HG02759 (cell line): ENCODE data around the gene DPP10.
"Not testable (repeated sequence)": the region's sequence is repeated elsewhere in the genome, so short reads cannot be mapped to it uniquely, and the experiment has no call there.

Experiments used
- ATAC-seq: cut with Tn5 transposase; IDR thresholded peaks from one replicate; pipeline ENCODE4 v1.9.1; 2021; ENCODE audit warnings: mild to moderate bottlenecking, moderate library complexity; ENCODE audit not compliant: unreplicated experiment

The DPP10 gene

DNA sequence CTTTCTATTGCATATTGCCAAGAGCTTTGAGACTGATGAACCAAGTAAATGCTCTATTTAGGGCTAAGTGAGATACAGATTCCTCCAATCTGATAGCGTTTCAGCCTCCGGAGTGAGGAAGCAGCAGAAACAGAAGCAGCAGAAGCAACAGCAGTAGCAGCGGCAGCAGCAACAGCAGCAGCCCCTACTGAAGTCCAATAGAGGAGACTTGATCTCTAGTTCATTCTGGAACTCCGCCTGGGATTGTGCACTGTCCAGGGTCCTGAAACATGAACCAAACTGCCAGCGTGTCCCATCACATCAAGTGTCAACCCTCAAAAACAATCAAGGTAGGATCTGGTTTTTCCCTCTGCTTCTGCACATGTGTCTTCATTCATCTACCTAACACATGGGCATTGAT is at the start of gene DPP10:
DPP10 (plus strand) TSS at position 132 of the 400 bp plus-strand sequence.
- ATAC-seq: no peak

DNA sequence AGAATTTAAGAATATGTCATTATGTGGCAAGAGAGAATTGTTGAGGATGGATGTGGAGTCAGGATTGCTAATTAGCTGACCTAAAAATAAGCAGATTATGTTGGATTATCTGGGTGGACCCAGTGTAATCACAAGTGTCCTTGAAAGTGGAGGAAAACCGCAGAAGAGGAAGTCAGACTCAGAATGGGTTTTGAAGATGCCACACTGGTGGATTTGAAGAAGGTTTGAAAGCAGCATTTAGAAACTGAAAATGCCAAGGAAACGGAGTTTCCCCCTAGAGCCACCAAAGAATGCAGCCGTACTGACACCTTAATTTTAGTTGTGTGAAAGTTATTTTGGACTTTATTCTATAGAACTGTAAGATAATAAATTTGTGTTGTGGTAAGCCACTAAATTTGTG is 41.6 kb upstream of the DPP10 start:
- no peak for ATAC-seq

DNA sequence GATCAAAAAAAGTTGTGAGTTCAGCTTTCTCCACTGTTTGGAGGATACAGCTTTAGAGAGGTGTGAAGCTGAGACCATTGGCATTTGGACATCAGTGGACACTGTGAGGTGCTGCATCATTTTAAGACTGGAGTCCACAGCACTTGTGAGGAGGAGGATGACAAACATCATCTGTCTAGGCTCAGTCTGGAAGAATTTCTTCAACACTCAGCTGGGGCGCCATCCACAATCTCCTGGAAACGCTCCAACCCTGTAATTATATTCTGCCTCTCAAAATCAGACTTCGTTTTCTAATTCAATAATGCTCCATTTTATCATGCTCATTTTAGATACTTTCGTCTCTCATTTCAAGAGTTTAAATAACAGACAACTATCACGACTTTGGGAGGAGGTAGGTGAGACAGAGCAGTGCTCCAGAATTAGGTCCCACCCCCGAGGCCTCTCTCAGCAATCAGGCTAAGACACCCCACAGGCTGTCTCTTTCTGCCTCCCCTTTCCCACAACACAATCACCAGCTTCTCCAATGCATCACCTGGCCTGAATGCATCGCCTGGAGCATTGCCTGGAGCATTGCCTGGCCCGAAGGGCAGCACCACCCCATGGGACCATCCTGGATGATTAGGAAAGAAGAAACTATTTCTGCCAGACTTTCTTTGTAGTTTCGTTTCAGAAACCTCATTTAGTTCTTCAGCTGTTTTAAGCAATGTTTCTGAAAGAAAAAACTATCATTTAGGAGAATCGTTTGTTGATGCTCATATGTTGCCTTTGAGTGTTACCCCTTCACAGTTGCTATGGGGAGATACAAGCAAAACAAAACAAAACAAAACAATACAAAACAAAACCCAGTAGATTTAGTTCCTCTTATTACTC is 37.0 kb upstream of the DPP10 start:
- ATAC-seq: no peak

DNA sequence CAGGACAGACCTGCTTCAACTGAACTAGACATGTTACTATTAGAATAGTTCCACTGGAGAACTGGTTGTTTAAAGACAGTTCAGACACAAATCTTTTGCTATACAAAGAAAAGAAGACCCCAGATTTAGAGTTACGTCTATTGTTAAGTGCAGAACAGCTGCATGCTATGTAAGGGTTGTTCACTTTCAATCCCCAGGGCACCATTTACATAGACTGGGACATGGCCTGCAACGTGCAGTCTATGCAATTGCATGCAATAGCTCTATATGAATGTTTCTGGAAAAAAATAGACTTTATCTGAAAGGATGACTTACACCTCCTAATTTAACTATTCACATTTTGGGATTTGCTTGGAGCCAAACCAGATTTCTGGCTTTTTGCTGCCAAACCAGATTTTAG is 36.1 kb upstream of the DPP10 start:
- ATAC-seq: no peak

DNA sequence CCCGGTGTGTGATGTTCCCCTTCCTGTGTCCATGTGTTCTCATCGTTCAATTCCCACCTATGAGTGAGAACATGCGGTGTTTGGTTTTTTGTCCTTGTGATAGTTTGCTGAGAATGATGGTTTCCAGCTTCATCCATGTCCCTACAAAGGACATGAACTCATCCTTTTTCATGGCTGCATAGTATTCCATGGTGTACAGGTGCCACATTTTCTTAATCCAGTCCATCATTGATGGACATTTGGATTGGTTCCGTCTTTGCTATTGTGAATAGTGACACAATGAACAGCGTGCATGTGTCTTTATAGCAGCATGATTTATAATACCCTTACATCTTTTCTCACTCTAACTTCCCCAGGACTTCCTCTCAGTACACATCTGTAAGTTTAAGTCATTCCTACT is 35.1 kb upstream of the DPP10 start:
- ATAC-seq: not testable (repeated sequence)

DNA sequence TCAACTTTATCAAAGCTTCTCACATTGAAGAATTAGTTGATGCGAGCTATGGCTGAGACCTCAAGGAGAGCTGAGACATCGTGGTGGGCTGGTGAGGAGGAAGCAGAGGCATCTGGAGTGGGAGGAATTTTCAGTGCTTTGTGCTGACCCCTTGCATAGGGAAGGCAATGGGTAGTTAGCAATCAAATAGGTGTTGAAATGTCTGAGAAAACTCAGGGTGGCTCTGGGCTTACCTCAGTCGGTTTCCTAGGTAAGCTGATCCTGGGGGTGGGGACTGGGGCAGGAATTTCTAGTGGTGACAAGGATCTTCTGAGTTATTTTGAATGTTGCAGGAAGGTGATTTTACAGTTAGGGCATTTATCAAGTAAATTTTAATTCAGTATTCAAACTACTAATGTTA is 20.7 kb upstream of the DPP10 start:
- ATAC-seq: no peak

DNA sequence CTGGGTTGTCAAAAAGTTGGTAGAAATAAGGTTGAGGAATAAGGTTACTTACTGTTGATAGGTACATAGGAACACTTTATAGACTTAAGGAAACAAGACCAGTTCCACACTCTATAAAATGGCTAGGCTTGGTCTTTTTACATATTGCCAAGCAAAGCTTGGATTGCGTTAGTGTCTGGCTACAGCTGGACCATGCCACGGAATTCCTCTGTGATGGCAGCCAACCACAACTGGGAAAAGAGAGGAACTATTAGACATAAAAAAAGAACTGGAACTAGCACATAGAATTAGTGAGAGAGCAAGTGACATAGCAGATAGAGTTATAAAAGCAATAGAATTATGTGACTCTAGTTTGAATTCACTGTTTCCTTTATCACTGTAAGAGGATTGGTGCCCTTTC is 17.7 kb upstream of the DPP10 start:
- no peak for ATAC-seq

DNA sequence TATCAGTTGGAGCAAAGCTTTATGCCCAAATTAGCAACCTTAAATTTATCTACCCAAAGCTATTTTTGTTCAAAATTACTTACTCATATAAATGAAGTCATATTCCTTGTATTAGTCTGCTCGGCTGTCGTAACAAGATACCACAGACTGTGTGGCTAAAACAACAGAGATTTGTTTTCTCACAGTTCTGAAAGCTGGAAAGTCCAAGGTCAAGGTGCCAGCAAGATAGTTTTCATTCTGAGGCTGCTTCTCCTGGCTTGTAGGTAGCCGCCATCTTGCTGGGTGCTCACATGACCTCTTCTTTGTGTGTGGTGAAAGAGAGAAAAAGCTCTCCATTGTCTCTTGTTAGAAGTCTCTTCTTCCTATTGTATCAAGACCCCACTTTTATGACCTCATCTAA is 15.7 kb upstream of the DPP10 start:
- no peak for ATAC-seq

DNA sequence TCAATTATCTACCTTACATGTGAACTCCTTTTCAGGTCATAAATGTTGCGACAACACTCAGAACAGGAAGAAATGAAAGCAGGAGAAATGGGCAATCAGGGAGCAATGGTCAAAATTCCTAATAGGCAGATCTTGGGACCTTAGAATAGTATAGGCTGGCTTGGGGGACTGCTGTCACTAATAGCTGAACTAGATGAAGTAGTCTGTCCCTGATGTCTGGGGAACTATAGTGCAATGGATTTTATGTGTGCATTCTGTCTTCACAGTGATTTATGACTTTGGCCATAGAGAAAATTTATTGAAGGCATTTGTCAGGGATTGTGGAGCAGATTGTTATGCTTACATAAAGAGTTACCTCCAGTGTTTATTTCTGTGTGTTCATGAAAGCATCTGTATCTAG is 6.1 kb upstream of the DPP10 start:
- no peak for ATAC-seq

DNA sequence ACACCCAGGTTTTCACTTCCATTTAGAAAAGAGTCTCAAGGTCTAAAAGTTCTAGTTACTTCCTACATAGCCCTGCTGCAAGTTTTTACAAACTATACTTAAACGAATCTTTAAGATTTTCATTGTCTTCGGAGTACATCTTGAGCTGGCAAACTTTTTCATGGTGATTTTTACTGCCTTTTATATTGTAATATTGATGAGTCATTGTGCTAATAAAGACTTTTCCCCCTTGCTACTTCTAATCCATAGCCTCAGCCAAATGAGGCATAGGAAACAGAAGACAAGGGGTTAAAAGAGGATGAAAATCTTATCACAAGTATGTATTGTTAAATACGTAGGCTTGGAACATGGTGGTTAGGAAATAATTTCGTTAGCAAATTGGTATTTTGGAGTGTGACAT is 4.1 kb downstream of the DPP10 start:
- no peak for ATAC-seq

DNA sequence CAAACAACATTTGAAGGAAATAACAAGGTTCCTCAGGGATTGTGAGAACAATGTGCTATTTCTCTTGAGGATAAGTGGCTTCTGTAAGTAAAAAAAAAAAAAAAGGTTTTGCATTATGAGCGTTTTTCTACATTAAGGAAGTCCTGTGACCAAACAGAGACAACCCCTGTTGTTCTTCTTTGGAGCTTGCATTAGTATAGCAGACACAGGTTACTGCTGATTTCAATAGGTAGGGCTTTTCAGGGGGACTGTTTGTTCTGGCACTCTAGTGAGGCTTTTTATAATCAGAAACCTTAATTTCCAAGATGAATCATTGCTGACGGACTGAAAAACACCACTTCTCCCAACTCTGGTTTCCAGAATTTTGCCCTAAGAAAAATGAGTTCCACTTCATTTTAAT is 8.2 kb downstream of the DPP10 start:
- ATAC-seq: no peak

DNA sequence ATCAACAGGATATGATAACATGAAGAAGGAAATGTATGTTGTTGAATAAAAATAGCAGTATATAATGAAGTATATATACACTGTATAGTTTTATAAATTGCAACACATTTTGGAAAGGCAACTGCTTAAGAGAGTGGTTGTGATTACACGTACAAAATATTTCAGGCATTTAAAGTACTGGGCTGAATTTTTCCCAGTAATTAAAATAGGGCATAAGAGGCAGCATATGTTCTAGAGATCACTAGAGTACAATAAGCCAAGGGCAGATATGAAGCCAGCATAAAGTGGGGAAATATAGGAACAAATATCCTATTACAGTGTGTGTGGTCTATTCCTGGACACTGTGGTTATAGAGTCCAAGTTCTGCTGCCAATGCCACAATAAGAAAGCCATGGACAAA is 14.1 kb downstream of the DPP10 start:
- ATAC-seq: no peak

DNA sequence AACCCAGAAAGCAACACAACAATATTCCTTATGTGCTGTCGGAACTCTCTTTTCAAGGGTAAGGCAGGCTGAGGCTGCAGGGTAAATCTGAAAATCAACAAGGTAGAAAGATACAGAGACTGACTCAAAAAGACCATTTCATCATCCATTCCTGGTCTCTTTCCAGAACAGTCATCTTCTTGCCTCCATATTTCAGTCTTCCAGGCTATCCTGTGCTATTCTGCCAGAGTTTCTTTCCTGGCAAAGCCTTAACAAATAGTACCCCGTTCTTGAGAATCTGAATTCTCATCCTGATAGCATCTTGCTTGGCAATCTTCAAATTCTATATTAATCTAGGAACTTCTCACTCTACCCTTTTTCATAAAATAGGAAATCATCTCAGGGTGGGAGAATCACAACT is 15.5 kb downstream of the DPP10 start:
- no peak for ATAC-seq

DNA sequence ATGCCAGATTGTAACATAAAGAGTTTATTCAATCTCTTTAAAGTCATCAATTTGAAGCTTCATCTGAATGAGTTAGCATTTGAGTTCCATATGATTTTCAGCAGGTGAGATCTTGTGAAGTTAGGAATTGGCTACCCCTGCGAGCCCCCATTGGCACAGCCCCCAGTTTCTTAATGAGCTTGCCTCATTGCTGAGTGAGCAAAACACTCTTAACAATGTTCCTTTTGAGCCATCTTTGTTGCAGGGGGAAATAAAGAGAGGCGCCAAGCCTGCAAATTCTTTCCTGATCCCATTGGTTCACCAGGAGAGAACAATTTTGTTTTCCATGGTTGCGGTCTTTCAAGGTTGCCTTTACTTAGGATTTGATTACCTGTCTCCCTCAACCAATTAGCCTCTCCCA is 18.7 kb downstream of the DPP10 start:
- no peak for ATAC-seq

DNA sequence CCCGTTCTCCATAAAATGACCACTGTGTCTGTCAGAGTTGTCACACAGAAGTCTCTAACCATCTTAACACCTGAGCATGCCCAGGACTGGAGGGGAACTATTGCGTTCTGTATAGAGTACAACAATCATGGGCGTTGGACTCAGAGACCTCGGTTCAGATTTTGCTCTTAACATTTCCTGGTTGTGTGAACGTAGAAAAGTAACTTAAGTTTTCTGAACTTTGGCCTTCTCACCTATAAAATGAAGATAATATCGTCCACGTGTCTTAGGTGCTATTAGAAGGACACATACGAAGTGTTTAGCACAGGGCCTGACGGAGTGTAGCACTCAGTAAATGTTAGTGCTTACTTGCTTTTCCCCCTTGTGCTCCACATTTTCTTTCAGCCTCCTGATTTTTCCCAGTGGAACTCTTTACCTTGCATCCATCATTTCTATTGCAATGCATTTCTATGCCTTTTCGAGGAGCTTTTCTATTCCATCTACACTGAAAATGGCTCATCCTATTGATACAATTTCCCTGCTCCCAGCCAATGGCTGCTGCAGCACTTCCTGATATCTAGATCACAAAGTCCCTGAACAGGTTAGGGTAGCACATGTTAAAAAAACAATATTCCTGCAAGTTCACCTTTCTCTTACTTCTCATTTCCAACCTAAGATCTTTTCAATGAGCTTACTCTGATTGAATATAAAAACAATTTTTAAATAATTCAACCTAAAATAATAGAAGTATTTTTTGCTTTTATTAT is 22.7 kb downstream of the DPP10 start:
- ATAC-seq: no peak

DNA sequence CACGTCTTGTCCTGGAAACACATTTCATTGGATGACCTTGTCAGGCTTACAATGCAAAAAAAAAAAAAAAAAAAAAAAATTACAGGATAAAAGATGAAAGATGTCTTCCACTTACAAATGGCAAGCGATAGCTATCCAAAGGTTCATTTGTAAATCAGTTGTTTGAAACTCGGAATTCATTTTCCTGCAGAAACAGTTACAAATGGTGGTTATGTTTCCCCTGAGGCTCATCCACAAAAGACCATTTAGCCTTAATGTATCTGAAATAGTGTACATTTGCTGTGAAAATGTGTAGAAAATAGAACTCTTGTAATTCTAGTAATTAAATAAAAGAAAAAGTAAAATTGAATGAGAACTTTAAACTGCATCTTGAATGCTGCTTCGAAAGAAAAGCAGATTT is 25.9 kb downstream of the DPP10 start:
- ATAC-seq: no peak

DNA sequence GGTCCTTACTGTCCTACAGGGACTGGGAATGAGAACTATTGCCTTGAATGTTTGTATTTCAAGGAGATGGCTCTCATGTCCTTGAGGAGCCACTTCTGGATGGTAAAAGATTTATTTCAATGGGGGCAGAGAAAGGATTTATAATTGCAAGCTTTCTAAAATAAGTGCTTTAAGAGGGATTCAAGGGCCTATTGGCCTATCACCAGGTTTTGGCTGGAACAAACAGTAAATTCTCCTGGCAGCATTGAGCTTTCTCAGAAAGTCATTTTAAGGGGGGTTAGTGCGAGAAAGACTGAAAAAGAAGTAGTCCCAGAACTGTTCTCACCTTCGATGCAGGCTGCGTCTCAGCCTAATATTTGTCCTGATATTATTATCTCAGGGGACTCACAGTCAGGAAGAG is 29.8 kb downstream of the DPP10 start:
- no peak for ATAC-seq

DNA sequence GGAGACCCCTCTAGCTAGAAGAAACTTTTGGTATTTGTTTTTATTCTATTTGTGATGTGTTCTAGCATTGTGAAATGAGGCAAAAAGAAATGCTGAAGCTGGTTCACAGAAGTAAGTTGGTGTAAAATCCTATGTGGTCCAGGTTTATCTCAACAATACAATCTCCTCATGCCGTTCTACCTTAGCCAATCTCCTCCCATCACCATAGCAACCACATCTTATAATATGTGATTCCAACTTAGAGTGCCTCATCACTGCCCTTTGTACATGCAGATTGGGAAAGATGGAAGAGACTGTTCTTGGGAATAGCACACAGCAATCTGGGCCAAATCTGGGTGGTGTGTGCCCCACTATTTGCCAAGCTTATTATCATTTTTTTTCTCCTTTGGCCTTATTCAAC is 30.3 kb downstream of the DPP10 start:
- no peak for ATAC-seq

DNA sequence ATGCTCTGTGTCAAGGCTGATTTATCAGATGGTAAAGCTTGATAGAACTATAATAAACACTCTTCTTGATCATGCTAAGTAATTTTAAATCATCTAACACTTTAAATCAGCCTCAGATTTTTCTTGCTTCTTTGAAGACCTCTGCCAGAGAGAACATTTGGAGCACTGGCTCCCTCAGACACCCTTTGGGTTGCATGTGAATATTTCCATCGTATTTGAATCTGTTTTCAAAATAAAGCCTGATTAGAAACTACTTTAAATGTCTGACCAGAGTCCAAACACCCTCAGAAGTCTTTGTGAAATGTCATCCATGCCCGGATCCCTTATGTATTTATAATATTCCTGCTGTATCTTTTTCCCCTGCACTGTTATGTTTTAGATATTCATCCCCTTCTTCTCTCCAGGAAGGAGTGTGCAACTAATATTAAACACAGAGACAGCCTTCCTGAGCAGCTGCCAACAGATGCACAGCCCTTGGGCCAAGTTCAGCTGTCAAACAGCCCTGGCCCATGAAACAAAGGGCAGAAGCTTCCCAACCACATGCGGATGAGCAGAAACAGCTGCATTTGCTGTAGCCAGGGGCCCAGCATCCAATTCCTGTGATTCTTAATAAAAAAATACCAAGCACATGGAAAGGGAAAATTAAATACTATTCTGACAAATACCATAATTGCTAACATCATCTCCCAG is 46.5 kb downstream of the DPP10 start:
- ATAC-seq: no peak

DNA sequence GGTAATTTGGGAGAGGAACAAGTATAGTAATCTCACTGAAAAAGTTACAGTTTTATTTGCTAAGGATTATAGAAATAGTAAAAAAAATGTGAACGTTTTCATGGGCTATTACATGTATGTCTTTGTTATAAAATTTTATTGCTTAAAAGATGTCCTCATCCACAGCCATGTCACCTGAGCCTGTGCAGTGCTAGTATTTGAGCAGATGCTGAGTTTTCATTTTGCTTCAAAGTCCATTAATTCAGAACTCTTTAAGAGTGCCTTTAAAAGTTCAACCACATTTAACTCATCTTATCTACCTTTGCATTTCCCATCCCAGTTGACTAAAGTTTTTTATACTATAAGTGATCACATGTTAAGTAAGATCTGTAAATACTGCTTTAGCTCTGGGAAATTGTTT is 52.6 kb downstream of the DPP10 start:
- no peak for ATAC-seq

DNA sequence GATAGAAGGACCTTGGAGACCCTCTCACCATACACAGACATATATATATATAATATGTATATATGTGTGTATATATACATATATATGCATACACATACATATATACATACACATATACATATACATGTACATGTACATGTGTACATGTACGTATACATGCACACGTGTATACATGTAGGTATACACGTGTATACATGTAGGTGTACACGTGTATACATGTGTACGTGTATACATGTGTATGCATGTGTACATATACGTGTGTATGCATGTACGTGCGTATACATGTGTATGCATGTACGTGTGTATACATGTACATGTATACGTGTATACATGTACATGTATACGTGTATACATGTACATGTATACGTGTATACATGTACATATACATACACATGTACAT is 54.5 kb downstream of the DPP10 start:
- ATAC-seq: no peak

DNA sequence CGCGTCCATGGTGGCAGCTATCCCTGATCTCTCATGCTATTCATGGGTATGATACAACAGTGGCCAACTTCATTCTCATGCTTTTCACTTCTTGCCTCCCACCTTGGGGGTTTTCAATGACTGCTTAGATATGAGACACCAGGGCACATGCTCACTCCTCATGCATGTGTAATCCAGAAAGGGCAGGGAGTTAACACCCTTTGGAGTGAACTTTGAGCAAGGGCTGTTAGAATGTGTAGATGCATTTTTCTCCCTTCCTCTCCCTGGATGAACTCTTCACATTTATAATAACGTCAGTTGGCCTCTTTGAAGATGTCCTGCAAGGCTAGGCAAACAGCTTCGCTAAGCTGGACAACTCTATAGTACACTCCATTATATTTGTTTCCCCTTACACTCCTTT is 56.7 kb downstream of the DPP10 start:
- ATAC-seq: no peak
